ENCODE results near the gene PTPRD. TPM values are rescaled to one million over a fixed set of nuclear protein-coding genes. Genes with fewer than 3 reads are reported as not detected.
"Not testable (repeated sequence)": the region's sequence is repeated elsewhere in the genome, so short reads cannot be mapped to it uniquely, and the experiment has no call there.

The PTPRD gene
- total RNA-seq, 1 donor from 2014 or later = 6.9 TPM

DNA sequence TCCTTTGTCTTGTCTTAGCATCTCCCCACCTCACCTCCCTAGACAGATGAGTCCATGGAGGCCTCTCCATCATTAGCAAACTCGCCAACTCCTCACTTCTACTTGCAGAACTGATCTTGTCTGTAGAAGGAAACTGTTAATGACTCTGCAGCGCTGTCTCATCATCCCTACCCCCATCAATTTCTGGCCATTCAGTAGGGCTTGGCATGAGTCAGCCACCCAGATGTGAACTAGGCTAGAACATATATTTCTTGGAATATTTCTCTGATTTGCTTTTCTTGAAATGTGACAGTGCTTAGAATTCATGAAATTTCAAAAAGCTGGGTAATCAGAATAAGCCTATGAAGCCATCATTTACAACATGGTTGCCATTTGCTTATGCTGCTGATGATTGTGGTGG, 1688.2 kb downstream of the PTPRD start:
- TF ChIP-seq, protein P1, sequence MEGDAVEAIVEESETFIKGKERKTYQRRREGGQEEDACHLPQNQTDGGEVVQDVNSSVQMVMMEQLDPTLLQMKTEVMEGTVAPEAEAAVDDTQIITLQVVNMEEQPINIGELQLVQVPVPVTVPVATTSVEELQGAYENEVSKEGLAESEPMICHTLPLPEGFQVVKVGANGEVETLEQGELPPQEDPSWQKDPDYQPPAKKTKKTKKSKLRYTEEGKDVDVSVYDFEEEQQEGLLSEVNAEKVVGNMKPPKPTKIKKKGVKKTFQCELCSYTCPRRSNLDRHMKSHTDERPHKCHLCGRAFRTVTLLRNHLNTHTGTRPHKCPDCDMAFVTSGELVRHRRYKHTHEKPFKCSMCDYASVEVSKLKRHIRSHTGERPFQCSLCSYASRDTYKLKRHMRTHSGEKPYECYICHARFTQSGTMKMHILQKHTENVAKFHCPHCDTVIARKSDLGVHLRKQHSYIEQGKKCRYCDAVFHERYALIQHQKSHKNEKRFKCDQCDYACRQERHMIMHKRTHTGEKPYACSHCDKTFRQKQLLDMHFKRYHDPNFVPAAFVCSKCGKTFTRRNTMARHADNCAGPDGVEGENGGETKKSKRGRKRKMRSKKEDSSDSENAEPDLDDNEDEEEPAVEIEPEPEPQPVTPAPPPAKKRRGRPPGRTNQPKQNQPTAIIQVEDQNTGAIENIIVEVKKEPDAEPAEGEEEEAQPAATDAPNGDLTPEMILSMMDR (IDR thresholded peaks at IDR 0.05) = no peak
- Histone ChIP-seq H3K9me3 (no peaks in the 10 kb centered on the region), H3K27me3 (no peaks in the 10 kb centered on the region), H3K27ac (no peak overlapping the region), H3K4me1 (no peaks in the 10 kb centered on the region), H3K36me3 (no peaks in the 10 kb centered on the region), H3K4me3 (no peak overlapping the region)
- DNase-seq (ENCODE audit: low spot score in 2 of 2) = no peak
- intact Hi-C loops (cut with DNase I) = no loop called here

DNA sequence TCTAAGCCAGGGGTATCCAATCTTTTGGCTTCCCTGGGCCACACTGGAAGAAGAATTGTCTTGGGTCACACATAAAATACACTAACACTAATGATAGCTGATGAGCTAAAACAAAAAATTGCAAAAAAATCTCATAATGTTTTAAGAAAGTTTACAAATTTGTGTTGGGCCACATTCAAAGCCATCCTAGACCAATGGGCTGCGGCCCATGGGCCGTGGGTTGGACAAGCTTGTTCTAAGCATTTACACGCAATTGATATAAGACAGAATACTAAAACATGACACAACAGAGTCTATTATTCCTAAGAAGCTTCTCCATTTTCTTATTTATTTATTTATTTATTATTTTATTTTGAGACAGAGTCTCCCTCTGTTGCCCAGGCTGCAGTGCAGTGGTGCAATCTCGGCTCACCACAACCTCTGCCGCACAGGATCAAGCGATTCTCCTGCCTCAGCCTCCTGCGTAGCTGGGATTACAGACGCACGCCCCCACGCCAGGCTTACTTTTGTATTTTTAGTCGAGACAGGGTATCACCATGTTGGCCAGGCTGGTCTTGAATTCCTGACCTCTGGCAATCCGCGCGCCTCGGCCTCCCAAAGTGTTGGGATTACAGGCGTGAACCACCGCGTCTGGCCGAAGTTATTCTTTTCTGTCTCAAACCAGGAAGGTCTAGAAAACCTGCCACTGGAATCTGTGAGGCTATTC, 1692.2 kb downstream of the PTPRD start:
- H3K27ac ChIP-seq; DNase-seq (ENCODE audit: low spot score in 2 of 2); intact Hi-C loops (cut with DNase I): not testable (repeated sequence)

DNA sequence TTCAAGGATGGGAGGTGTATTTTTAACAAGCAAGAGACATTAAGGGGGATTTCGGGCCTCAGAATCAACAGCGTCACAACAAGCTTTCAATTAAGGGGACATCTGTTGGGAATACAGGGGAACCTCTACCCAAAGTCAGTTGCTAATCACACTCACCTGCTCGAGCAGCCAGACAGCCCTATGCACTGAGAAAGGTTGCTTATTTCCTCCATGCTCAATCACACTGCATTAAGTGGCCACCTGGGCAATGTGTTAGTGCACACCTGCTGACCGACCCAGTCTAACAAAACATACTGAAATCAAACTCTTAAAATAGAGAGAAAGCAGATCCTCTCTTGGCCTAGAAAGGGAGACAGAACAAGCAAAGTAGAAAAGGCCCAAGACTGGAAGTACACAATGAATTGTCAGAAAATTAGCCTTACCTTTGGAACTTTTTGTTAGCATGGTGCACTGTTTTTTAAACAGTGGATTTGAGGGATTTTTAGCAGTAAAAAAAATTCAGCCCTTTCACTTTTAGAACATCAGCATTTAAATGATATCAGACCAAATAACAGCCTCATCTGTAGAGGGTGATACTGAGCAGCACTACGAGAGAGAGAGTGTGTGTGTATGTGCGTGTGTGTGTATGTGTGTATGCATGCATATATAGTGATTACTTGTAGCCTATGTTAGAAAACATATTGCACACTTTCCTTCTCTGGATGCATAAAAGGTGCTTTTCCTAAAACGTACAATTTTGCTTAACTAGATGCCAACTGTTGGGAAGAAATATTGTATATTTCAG, 1694.7 kb downstream of the PTPRD start:
- intact Hi-C loops (cut with DNase I) = no loop called here
- no peak for DNase-seq (ENCODE audit: low spot score in 2 of 2)
- H3K27me3 ChIP-seq = no peaks in the 10 kb centered on the region
- TF ChIP-seq, protein P1 (IDR thresholded peaks at IDR 0.05) = no peak
- H3K4me1 ChIP-seq = no peaks in the 10 kb centered on the region
- no peak overlapping the region for H3K27ac ChIP-seq
- no peak overlapping the region for H3K4me3 ChIP-seq
- H3K9me3 ChIP-seq = no peaks in the 10 kb centered on the region
- no peaks in the 10 kb centered on the region for H3K36me3 ChIP-seq

More for the DNA sequence above, 1692.2 kb downstream of the PTPRD start:
- H3K36me3 ChIP-seq, H3K9me3 ChIP-seq, H3K27me3 ChIP-seq, H3K4me3 ChIP-seq, H3K4me1 ChIP-seq: not testable (repeated sequence)

DNA sequence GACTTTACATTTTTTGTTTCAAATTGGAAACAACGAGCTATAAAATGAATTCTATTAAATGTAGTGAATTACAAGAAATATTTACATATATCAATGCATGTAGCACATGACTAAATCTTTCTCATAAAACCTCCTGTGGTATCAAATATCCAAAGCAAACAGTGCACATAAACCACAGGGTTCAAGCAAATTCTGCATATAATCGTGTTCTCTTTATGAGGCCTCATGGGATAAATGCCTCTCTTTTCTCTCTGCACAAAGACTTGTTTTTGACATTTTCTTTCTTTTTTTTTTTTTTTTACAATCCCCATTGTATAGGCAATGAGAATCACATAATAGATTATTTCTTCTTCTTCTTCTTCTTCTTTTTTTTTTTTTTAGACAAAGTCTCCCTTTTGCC, 1696.0 kb downstream of the PTPRD start:
- TF ChIP-seq, protein P1 (IDR thresholded peaks at IDR 0.05) = no peak
- intact Hi-C loops (cut with DNase I) = no loop called here
- no peaks in the 10 kb centered on the region for H3K9me3 ChIP-seq

DNA sequence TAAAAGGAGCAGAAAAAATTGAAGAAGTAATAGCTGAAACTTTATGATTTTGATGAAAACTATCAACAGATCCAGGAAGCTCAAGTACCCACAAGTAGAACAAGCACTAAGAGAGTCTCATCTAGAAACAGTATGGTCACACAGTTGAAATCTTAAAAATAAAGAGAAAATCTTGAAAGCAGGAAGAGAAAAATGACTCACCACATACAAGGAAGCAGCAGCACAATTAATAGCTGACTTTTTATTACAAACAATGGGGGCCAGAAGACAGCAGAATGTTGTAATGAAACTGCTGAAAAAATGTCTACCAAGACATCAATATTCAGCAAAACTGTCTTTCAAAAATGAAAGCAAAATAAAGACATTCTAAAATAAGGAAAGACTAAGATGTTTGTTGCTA, 1704.9 kb downstream of the PTPRD start:
- Histone ChIP-seq H3K4me1 (peaks cover 0 to 4% of the 10 kb centered on the region in 2 donors), H3K36me3 (no peaks in the 10 kb centered on the region), H3K4me3 (no peak overlapping the region), H3K27ac (no peak overlapping the region), H3K9me3 (peaks cover 0 to 4% of the 10 kb centered on the region in 2 donors), H3K27me3 (no peaks in the 10 kb centered on the region)
- DNase-seq (ENCODE audit: low spot score in 2 of 2) = no peak
- TF ChIP-seq, protein P1 (IDR thresholded peaks at IDR 0.05) = no peak
- intact Hi-C loops (cut with DNase I) = no loop called here

More for the DNA sequence above, 1696.0 kb downstream of the PTPRD start:
- H3K36me3 ChIP-seq = no peaks in the 10 kb centered on the region
- H3K4me3 ChIP-seq = no peak overlapping the region
- H3K27ac ChIP-seq = no peak overlapping the region
- H3K27me3 ChIP-seq = no peaks in the 10 kb centered on the region
- no peak for DNase-seq (ENCODE audit: low spot score in 2 of 2)
- H3K4me1 ChIP-seq = no peaks in the 10 kb centered on the region

DNA sequence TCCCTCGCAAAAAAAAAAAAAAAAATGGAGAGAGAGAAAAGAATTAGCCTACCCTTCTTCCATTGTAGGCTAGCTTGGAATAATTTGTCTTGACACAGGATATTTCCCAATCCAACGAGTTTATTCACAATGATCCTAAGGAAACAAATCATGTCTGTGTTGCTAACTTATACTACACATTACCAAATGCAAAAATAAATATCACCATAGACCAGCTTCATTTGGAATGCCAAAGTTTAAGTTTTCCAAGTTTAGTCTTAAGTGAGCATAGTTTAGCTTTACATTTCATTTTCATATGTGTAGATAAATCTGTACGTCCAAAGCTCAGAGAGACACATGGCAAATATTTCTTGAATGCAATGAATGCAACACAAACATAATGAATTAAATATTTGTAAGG, 1707.1 kb downstream of the PTPRD start:
- intact Hi-C loops (cut with DNase I) = no loop called here
- TF ChIP-seq, protein P1 (IDR thresholded peaks at IDR 0.05) = no peak
- Histone ChIP-seq H3K27me3 (no peaks in the 10 kb centered on the region), H3K4me1 (peaks cover 0 to 4% of the 10 kb centered on the region in 2 donors), H3K27ac (no peak overlapping the region), H3K36me3 (no peaks in the 10 kb centered on the region), H3K9me3 (peaks cover 0 to 4% of the 10 kb centered on the region in 2 donors), H3K4me3 (no peak overlapping the region)
- no peak for DNase-seq (ENCODE audit: low spot score in 2 of 2)
